Neuronal stem cell (in vitro differentiated cells): Measurements from ENCODE around the gene CAVIN2.
A peak's percentile ranks its signal among the peaks of the same experiment; 100 is the strongest.

Experiments
- DNase-seq: peaks from one replicate; pipeline ENCODE4 v3.0.0-alpha.2; 2013; ENCODE audit warnings: low spot score
- H2AFZ ChIP-seq: one replicate; pipeline ENCODE4 v1.6.1; 2013; ENCODE audit warnings: mild to moderate bottlenecking, low read length, inconsistent platforms
- H2AK5ac ChIP-seq: 2 replicates; pipeline ENCODE4 v1.6.1; 2013; ENCODE audit warnings: low read depth, mild to moderate bottlenecking, inconsistent platforms, low read length, moderate library complexity, mixed read lengths
- H2BK120ac ChIP-seq: 2 replicates; pipeline ENCODE4 v1.6.1; 2013; ENCODE audit warnings: low read depth, mild to moderate bottlenecking, inconsistent platforms, low read length, moderate library complexity, mixed read lengths
- H2BK12ac ChIP-seq: one replicate; pipeline ENCODE4 v1.6.1; 2013; ENCODE audit warnings: low read length, inconsistent platforms
- H2BK15ac ChIP-seq: 2 replicates; pipeline ENCODE4 v1.6.1; 2013; ENCODE audit warnings: mild to moderate bottlenecking, low read length, inconsistent platforms, mixed read lengths
- H2BK5ac ChIP-seq: one replicate; pipeline ENCODE4 v1.6.1; 2013; ENCODE audit warnings: inconsistent platforms, mild to moderate bottlenecking, low read length, moderate library complexity
- H3K14ac ChIP-seq: one replicate; pipeline ENCODE4 v1.6.1; 2013; ENCODE audit warnings: low read length, inconsistent platforms
- H3K18ac ChIP-seq: 2 replicates; pipeline ENCODE4 v1.6.1; 2013; ENCODE audit warnings: low read length, inconsistent platforms
- H3K23ac ChIP-seq: 2 replicates; pipeline ENCODE4 v1.6.1; 2013; ENCODE audit warnings: low read depth, mild to moderate bottlenecking, mixed read lengths, low read length, inconsistent platforms; ENCODE audit not compliant: poor library complexity
- H3K27ac ChIP-seq: replicated peaks from 3 replicates; pipeline ENCODE4 v1.5.1; 2013; ENCODE audit warnings: low read length, inconsistent platforms
- H3K27me3 ChIP-seq, 3 experiments: 2 replicates each; pipeline ENCODE4 v1.6.1; 2013; ENCODE audit warnings: low read length in 3 of 3, mild to moderate bottlenecking in 2 of 3, inconsistent platforms in 1 of 3, low read depth in 1 of 3, mixed read lengths in 1 of 3, moderate library complexity in 1 of 3; ENCODE audit not compliant: control insufficient read depth in 3 of 3, insufficient read depth in 3 of 3
- H3K36me3 ChIP-seq, 2 donors: replicated peaks in 1 of 2; 2 replicates each; pipeline ENCODE4 v1.6.1; 2013; ENCODE audit warnings: low read length in 2 of 2; ENCODE audit not compliant: control insufficient read depth in 2 of 2, insufficient read depth in 2 of 2
- H3K4ac ChIP-seq: 2 replicates; pipeline ENCODE4 v1.6.1; 2013; ENCODE audit warnings: inconsistent platforms, mild to moderate bottlenecking, low read length, moderate library complexity
- H3K4me1 ChIP-seq, 2 donors: 1 replicate in 1 of 2; 2 replicates in 1 of 2; pipeline ENCODE4 v1.6.1; 2013; ENCODE audit warnings: low read length in 2 of 2, low read depth in 1 of 2; ENCODE audit not compliant: control insufficient read depth in 2 of 2, insufficient read depth in 1 of 2
- H3K4me2 ChIP-seq: one replicate; pipeline ENCODE4 v1.6.1; 2013; ENCODE audit warnings: mild to moderate bottlenecking, low read length, inconsistent platforms; ENCODE audit not compliant: insufficient read depth, poor library complexity, severe bottlenecking
- H3K4me3 ChIP-seq, 2 donors: 2 replicates each; pipeline ENCODE4 v1.5.1; 2013; ENCODE audit warnings: low read length in 2 of 2, mild to moderate bottlenecking in 2 of 2, inconsistent platforms in 1 of 2, moderate library complexity in 1 of 2
- H3K79me1 ChIP-seq: one replicate; pipeline ENCODE4 v1.6.1; 2013; ENCODE audit warnings: low read depth, mild to moderate bottlenecking, inconsistent platforms, low read length, moderate library complexity
- H3K9ac ChIP-seq: one replicate; pipeline ENCODE4 v1.6.1; 2013; ENCODE audit warnings: mild to moderate bottlenecking, low read depth, low read length, inconsistent platforms; ENCODE audit not compliant: poor library complexity
- H3K9me3 ChIP-seq, 2 donors: replicated peaks in 1 of 2; 2 replicates each; pipeline versions ENCODE3 to v1.6.1; 2013; ENCODE audit warnings: low read length in 2 of 2, mild to moderate bottlenecking in 2 of 2, inconsistent platforms in 1 of 2, low read depth in 1 of 2, mixed read lengths in 1 of 2, moderate library complexity in 1 of 2; ENCODE audit not compliant: control insufficient read depth in 2 of 2, insufficient read depth in 1 of 2
- H4K8ac ChIP-seq: one replicate; pipeline ENCODE4 v1.6.1; 2013; ENCODE audit warnings: low read depth, mild to moderate bottlenecking, inconsistent platforms, low read length, moderate library complexity
- H4K91ac ChIP-seq: one replicate; pipeline ENCODE4 v1.6.1; 2013; ENCODE audit warnings: low read length, low read depth, mild to moderate bottlenecking, inconsistent platforms; ENCODE audit not compliant: poor library complexity
- WGBS, 2 donors: extraction: QIAGEN DNeasy Blood & Tissue Kit; methylation state at CpG; one replicate each; pipeline ENCODE4 v1.1.7; 2013; ENCODE audit warnings: missing lambda C conversion rate in 2 of 2, mixed read lengths in 1 of 2; ENCODE audit not compliant: insufficient read length in 2 of 2, insufficient replicate concordance in 1 of 2; ENCODE audit errors: extremely low coverage in 2 of 2; 5-methylcytosine and 5-hydroxymethylcytosine counted together

CAVIN2 gene

DNA sequence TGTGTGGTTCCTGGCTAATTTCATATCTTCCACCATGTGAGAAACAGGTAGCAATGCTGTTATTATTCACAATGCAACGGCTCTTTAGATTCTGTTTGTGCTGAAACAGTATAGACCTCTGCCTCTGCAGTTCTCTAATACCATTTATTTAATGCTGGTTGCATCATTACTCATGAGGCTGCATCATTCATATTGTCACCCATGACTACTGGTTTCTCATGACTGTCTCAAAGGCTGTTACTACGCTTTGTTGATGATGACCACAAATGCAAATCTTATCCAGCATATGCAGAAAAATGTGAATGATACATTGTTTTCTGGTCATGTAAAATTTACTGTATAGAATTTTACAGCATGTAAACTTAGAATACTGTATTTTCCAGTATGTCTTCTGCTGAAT is 22.5 kb downstream of the CAVIN2 start:
- no peak overlapping the region for H3K9ac ChIP-seq
- no peaks in the 10 kb centered on the region for H3K4me1 ChIP-seq
- no peak for DNase-seq
- no peak overlapping the region for H3K18ac ChIP-seq
- H3K36me3 ChIP-seq: no peaks in the 10 kb centered on the region
- H3K9me3 ChIP-seq: no peaks in the 10 kb centered on the region
- H2BK12ac ChIP-seq: no peak overlapping the region
- no peak overlapping the region for H3K23ac ChIP-seq
- H3K79me1 ChIP-seq: no peaks in the 10 kb centered on the region
- H2BK120ac ChIP-seq: no peak overlapping the region
- no peak overlapping the region for H2AK5ac ChIP-seq
- peaks cover 0 to 2% (median 0%) of the 10 kb centered on the region in 3 experiments for H3K27me3 ChIP-seq
- H3K4ac ChIP-seq: no peak overlapping the region
- no peak overlapping the region for H4K91ac ChIP-seq
- H3K4me2 ChIP-seq: no peak overlapping the region
- WGBS, 2 donors: no CpG with 5 or more reads among the region's 2 CpGs
- no peak overlapping the region for H2BK5ac ChIP-seq
- H2BK15ac ChIP-seq: no peak overlapping the region
- no peak overlapping the region for H3K27ac ChIP-seq
- no peak overlapping the region for H3K4me3 ChIP-seq
- H2AFZ ChIP-seq: no peak overlapping the region
- no peak overlapping the region for H4K8ac ChIP-seq
- no peak overlapping the region for H3K14ac ChIP-seq

DNA sequence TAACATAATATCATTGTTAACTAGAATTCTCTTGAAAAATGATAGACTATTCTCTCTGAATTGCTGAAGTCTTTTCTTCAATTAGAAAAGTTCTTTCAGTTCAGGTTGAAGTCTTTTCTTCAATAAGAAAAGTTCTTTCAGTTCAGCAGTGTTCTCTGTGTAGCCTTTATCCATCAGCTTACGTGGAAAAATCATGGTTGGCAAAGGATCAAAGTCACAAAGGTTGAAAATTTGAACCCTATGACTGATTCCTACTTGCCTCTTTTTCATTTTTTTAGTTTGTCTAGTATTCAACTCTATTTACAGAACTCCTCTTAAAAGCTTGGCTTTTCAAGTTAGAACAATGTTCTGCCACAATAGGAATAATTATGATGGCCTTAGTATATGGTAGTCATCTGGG is 25.8 kb downstream of the CAVIN2 start:
- no CpG with 5 or more reads among the region's 1 CpG for WGBS, 2 donors
- Histone ChIP-seq H3K79me1 (no peaks in the 10 kb centered on the region), H3K4me2 (no peak overlapping the region), H3K9ac (no peak overlapping the region), H3K27ac (no peak overlapping the region), H2BK15ac (no peak overlapping the region), H3K4me1 (no peaks in the 10 kb centered on the region), H3K18ac (no peak overlapping the region), H4K91ac (no peak overlapping the region), H2AFZ (no peak overlapping the region), H3K9me3 (no peaks in the 10 kb centered on the region), H2BK120ac (no peak overlapping the region), H3K4ac (no peak overlapping the region), H3K23ac (no peak overlapping the region), H2BK12ac (no peak overlapping the region), H3K36me3 (no peaks in the 10 kb centered on the region), H3K14ac (no peak overlapping the region), H3K27me3 (no peaks in the 10 kb centered on the region), H2AK5ac (no peak overlapping the region), H4K8ac (no peak overlapping the region), H2BK5ac (no peak overlapping the region), H3K4me3 (no peak overlapping the region)
- DNase-seq: no peak

DNA sequence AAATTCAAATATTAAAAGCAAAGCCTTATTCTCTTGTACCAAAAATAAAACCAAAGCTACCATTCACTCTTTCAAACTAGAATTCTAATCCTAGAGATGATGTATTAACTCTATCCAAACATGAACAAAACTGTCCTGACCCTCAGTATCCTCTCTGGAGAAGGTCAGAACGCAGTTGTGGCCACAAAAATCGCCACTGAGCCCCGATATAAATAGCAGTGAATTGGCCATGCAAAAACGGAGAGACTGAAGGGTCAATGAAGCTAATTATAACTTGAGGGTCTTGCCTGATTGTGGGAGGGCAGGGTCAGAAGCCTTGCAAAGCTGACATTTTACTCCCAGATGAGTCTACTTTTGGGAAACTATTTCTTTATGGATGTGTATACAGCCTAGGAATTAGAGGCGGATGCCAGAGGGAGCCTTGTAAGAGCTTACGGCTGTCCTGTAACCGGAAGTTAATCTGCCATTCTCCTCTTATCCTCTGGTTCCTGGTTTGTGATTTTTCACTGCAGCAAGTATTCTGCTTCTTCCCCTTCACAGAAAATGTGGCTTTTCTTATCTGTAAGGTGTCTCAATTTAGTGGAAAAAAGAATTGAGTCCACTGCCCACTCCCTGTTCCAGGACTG is 28.1 kb downstream of the CAVIN2 start:
- no peak for DNase-seq

DNA sequence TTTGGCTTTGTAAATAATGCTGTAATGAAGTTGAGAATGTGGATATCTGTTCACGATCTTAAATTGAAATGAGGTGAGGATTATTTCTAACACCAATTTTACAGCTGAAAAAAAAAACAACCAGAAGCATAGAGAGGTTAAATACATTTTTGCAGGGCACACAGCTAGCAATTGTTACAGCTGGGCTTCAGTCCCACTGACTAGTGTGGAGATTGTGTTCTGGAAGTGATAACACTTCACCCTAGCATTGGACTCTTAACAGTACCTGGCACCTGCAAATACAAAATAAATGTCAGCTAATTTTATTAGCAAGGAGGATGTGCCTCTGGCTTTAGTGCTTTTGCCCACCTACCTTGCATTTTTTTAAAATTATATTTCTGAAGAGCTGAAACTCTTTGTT is 28.8 kb downstream of the CAVIN2 start:
- Histone ChIP-seq H2BK120ac (no peak overlapping the region), H2AFZ (no peak overlapping the region), H3K36me3 (no peaks in the 10 kb centered on the region), H3K27me3 (no peaks in the 10 kb centered on the region), H3K9me3 (no peaks in the 10 kb centered on the region), H2AK5ac (no peak overlapping the region), H3K4me1 (no peaks in the 10 kb centered on the region), H2BK15ac (no peak overlapping the region), H3K9ac (no peak overlapping the region), H3K79me1 (peaks cover 2% of the 10 kb centered on the region), H3K4ac (no peak overlapping the region), H3K14ac (no peak overlapping the region), H4K8ac (no peak overlapping the region), H2BK5ac (no peak overlapping the region), H4K91ac (no peak overlapping the region), H3K4me3 (no peak overlapping the region), H2BK12ac (no peak overlapping the region), H3K18ac (no peak overlapping the region), H3K23ac (no peak overlapping the region), H3K27ac (no peak overlapping the region), H3K4me2 (no peak overlapping the region)
- WGBS, 2 donors: no CpG with 5 or more reads among the region's 1 CpG
- no peak for DNase-seq

More for the DNA sequence above, 28.1 kb downstream of the CAVIN2 start:
- Histone ChIP-seq H2BK120ac (no peak overlapping the region), H3K14ac (no peak overlapping the region), H3K9ac (no peak overlapping the region), H3K79me1 (peaks cover 2% of the 10 kb centered on the region), H3K4me1 (no peaks in the 10 kb centered on the region), H3K23ac (no peak overlapping the region), H3K4me3 (no peak overlapping the region), H2AK5ac (no peak overlapping the region), H3K9me3 (no peaks in the 10 kb centered on the region), H3K27me3 (no peaks in the 10 kb centered on the region), H3K36me3 (no peaks in the 10 kb centered on the region), H2AFZ (peak overlapping the region; percentile 41), H2BK15ac (no peak overlapping the region), H3K27ac (no peak overlapping the region), H4K8ac (no peak overlapping the region), H3K4me2 (no peak overlapping the region), H4K91ac (no peak overlapping the region), H3K18ac (no peak overlapping the region), H2BK12ac (no peak overlapping the region), H2BK5ac (no peak overlapping the region), H3K4ac (no peak overlapping the region)
- WGBS, 2 donors: no CpG with 5 or more reads among the region's 7 CpGs
